PFSK-1 (cell line): ENCODE results near the gene GABPA.

ENCODE experiments used
- FOXP2 ChIP-seq: optimal IDR thresholded peaks from 2 replicates; pipeline ENCODE3; 2011; ENCODE audit warnings: borderline replicate concordance, control low read depth, inconsistent platforms; ENCODE audit not compliant: insufficient read depth; ENCODE audit errors: extremely low read length, extremely low read depth
- POLR2AphosphoS5 ChIP-seq: IDR thresholded peaks from 2 replicates; pipeline ENCODE4 v1.6.1; 2012; ENCODE audit warnings: low read depth, mild to moderate bottlenecking, control low read depth, low read length, moderate library complexity
- REST ChIP-seq, 2 experiments: IDR thresholded peaks; 2 replicates each; pipeline versions ENCODE4 v1.6.1 to v1.8.0; 2011 to 2012; ENCODE audit warnings: low read depth in 2 of 2, low read length in 2 of 2, control low read depth in 1 of 2, inconsistent platforms in 1 of 2, mild to moderate bottlenecking in 1 of 2, moderate library complexity in 1 of 2; ENCODE audit not compliant: insufficient read depth in 1 of 2
- SIN3A ChIP-seq: IDR thresholded peaks from 2 replicates; pipeline ENCODE4 v1.6.1; 2012; ENCODE audit warnings: mild to moderate bottlenecking, low read length, moderate library complexity, borderline replicate concordance; ENCODE audit not compliant: insufficient read depth
- TAF1 ChIP-seq: IDR thresholded peaks from 2 replicates; pipeline ENCODE4 v1.6.1; 2012; ENCODE audit warnings: low read length, control low read depth, borderline replicate concordance; ENCODE audit not compliant: insufficient read depth

Gene GABPA

DNA sequence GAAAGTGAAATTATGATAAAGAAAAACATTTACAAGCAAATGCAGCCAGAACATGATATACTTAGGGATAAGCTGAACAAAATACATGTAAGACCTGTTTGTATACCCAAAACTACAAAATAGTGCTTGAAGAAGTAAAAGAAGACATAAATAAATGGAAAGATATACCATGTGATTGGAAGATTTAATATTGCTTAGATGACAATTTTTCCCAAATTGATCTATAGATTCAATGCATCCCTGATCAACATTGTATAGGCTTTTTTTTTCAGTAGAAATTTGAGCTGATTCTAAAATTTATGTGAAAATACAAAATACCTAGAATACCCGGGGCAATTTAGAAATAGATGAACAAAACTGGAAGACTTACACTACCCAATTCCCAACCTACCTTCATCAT lies 76.4 kb downstream of the GABPA start:
- TF ChIP-seq FOXP2 = no peak
- no peak for TF ChIP-seq SIN3A
- TF ChIP-seq TAF1 = no peak
- no peak for TF ChIP-seq REST (IDR thresholded peaks at IDR 0.05; ENCODE audit: insufficient read depth in 1 of 2, low read depth in 2 of 2, low read length in 2 of 2)
- TF ChIP-seq POLR2AphosphoS5 = no peak

DNA sequence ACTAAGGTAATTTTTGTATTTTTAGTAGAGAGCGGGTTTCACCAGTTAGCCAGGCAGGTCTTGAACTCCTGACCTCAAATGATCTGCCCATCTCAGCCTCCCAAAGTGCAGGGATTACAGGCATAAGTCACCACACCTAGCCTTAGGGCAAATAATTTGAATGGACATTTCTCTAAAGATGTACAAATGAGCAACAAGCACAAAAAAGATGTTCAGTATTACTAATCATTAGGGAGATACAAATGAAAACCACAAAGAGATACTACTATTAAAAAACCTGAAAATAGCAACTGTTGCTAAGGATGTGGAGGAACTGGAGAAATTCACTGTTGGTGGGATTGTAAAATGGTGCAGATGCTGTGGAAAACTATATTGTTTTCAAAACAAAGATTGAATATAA lies 79.1 kb downstream of the GABPA start:
- TF ChIP-seq FOXP2 = no peak
- no peak for TF ChIP-seq TAF1
- no peak for TF ChIP-seq POLR2AphosphoS5
- TF ChIP-seq REST (IDR thresholded peaks at IDR 0.05; ENCODE audit: insufficient read depth in 1 of 2, low read depth in 2 of 2, low read length in 2 of 2) = no peak
- TF ChIP-seq SIN3A = no peak

DNA sequence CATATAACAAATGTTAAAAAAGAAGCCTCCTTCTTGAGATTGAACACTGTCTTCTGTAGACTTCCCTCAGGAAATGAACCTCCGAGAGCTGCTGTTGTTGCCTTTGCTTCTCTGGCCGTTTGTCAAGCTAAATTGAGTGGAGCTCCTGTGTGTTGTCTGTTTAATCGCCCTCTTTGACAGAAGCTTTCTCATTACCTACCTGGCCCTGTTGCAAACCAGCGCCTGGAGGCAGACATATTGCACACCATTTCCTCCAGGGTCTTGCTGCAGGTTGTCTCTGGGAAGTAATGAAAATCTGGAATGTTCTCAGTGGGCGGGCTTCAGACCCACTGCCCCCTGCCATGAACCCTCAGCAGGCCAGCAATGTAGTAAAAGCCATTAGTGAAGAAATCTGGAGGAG lies 83.3 kb downstream of the GABPA start:
- TF ChIP-seq POLR2AphosphoS5 = no peak
- TF ChIP-seq REST (IDR thresholded peaks at IDR 0.05; ENCODE audit: insufficient read depth in 1 of 2, low read depth in 2 of 2, low read length in 2 of 2) = no peak
- no peak for TF ChIP-seq FOXP2
- TF ChIP-seq TAF1 = no peak
- no peak for TF ChIP-seq SIN3A

- TF ChIP-seq TAF1 (no peak), POLR2AphosphoS5 (no peak), SIN3A (no peak), REST (IDR thresholded peaks at IDR 0.05; ENCODE audit: insufficient read depth in 1 of 2, low read depth in 2 of 2, low read length in 2 of 2) (no peak), FOXP2 (no peak)
These were observed 83.8 kb downstream of the GABPA start for GRCh38 chr21:25818551-25818950.
